ENCODE measurements around the gene PF4V1.

The PF4V1 gene

GRCh38 chr4:73864365-73864764 lies 11.3 kb downstream of the PF4V1 start:
- Histone ChIP-seq H3K4me1 (ENCODE audit: control insufficient read depth, insufficient read depth, low read length) (peaks cover 29% of the 10 kb centered on the region), H3K4me3 (ENCODE audit: low read length) (no peak overlapping the region), H3K9me3 (ENCODE audit: control insufficient read depth, low read length) (no peaks in the 10 kb centered on the region), H3K36me3 (ENCODE audit: control insufficient read depth, insufficient read depth, low read length, severe bottlenecking) (no peaks in the 10 kb centered on the region), H3K27me3 (replicated peaks; ENCODE audit: control insufficient read depth, insufficient read depth, low read length) (no peaks in the 10 kb centered on the region), H3K9ac (ENCODE audit: low read length) (no peak overlapping the region)
- DNase-seq (ENCODE audit: low read depth), result no peak

DNA sequence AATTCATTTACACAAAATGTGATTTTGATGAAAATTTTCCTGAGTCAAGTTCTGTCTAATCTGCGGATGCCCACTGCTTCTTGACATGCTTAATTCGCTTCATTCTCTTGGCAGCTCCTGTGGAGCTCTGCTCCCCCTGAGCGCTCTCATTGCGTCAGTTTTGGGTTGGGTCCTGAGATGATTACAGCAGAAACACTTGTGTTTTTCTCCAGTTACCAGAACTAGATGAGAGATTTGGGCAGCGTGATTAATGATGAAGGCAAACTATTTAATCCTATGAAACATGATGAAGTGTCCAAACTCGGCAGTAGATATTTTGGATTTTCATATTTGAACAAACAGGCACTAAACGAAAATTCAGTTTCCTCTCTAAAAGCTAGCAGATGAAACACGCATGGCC lies 11.9 kb downstream of the PF4V1 start:
- Histone ChIP-seq H3K36me3 (ENCODE audit: control insufficient read depth, insufficient read depth, low read length, severe bottlenecking) (no peaks in the 10 kb centered on the region), H3K9me3 (ENCODE audit: control insufficient read depth, low read length) (no peaks in the 10 kb centered on the region), H3K4me1 (ENCODE audit: control insufficient read depth, insufficient read depth, low read length) (peaks cover 33% of the 10 kb centered on the region), H3K27me3 (replicated peaks; ENCODE audit: control insufficient read depth, insufficient read depth, low read length) (no peaks in the 10 kb centered on the region), H3K4me3 (ENCODE audit: low read length) (no peak overlapping the region), H3K9ac (ENCODE audit: low read length) (no peak overlapping the region)
- no peak for DNase-seq (ENCODE audit: low read depth)

- H3K9ac ChIP-seq (ENCODE audit: low read length), result no peak overlapping the region
- H3K27me3 ChIP-seq (replicated peaks; ENCODE audit: control insufficient read depth, insufficient read depth, low read length), result no peaks in the 10 kb centered on the region
- DNase-seq (ENCODE audit: low read depth), result no peak
- no peaks in the 10 kb centered on the region for H3K36me3 ChIP-seq (ENCODE audit: control insufficient read depth, insufficient read depth, low read length, severe bottlenecking)
- peaks cover 38% of the 10 kb centered on the region for H3K4me1 ChIP-seq (ENCODE audit: control insufficient read depth, insufficient read depth, low read length)
- no peak overlapping the region for H3K4me3 ChIP-seq (ENCODE audit: low read length)
- H3K9me3 ChIP-seq (ENCODE audit: control insufficient read depth, low read length), result no peaks in the 10 kb centered on the region
Observed at GRCh38 chr4:73865431-73866096, 12.5 kb downstream of the PF4V1 start.

- H3K4me1 ChIP-seq (ENCODE audit: control insufficient read depth, insufficient read depth, low read length), result peaks cover 42% of the 10 kb centered on the region
- peak; percentile 18 for DNase-seq (ENCODE audit: low read depth)
- H3K4me3 ChIP-seq (ENCODE audit: low read length), result no peak overlapping the region
- no peaks in the 10 kb centered on the region for H3K27me3 ChIP-seq (replicated peaks; ENCODE audit: control insufficient read depth, insufficient read depth, low read length)
- no peak overlapping the region for H3K9ac ChIP-seq (ENCODE audit: low read length)
- H3K9me3 ChIP-seq (ENCODE audit: control insufficient read depth, low read length), result no peaks in the 10 kb centered on the region
- H3K36me3 ChIP-seq (ENCODE audit: control insufficient read depth, insufficient read depth, low read length, severe bottlenecking), result no peaks in the 10 kb centered on the region
Observed at GRCh38 chr4:73866246-73866645, 13.2 kb downstream of the PF4V1 start.

GRCh38 chr4:73867783-73868182 lies 14.7 kb downstream of the PF4V1 start:
- no peak overlapping the region for H3K9ac ChIP-seq (ENCODE audit: low read length)
- H3K27me3 ChIP-seq (replicated peaks; ENCODE audit: control insufficient read depth, insufficient read depth, low read length), result no peaks in the 10 kb centered on the region
- no peak overlapping the region for H3K4me3 ChIP-seq (ENCODE audit: low read length)
- DNase-seq (ENCODE audit: low read depth), result no peak
- peaks cover 42% of the 10 kb centered on the region for H3K4me1 ChIP-seq (ENCODE audit: control insufficient read depth, insufficient read depth, low read length)
- H3K9me3 ChIP-seq (ENCODE audit: control insufficient read depth, low read length), result no peaks in the 10 kb centered on the region
- H3K36me3 ChIP-seq (ENCODE audit: control insufficient read depth, insufficient read depth, low read length, severe bottlenecking), result no peaks in the 10 kb centered on the region

DNA sequence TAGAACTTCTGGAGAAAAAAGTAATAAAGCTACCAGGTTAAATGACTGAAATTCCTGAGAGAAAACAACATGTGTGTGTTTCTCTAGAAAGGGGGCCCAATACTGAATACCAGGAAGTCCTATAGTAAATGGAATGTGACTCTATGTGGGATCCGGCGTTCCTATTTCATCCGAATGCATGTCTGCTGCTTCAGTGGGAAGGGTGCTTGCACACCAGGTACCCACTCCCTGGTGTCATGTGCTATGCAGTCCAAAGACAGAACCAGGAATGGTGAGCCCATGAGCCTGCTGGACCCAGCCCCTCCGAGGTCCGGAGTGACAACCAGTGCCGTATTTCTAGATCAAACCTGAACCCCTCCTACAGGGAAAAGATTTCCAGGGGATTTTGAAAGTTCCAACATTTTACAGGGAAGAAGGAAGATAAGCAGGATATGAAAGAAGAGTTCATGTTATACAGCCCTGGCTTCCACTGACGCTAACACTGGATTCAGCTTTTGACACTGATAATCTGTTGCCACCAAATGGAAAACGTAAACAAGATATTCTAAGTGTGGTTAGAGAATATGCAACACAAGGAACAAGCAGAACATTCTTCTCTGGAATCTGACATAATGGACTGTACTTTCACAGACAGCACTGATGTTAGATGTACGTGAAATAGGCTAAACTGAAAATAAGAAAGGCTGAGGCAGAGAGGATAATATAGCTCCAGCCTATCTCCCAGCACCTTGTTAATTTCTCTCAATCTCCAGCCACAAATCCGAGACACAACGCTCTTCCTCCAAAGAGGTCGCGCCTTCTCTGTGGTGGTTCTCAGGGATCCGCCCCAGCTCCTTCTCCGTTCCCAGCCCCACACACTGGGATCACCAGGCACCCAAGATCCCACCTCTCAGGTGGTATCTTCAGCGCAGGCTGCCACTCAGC lies 15.4 kb downstream of the PF4V1 start:
- no peaks in the 10 kb centered on the region for H3K36me3 ChIP-seq (ENCODE audit: control insufficient read depth, insufficient read depth, low read length, severe bottlenecking)
- H3K4me3 ChIP-seq (ENCODE audit: low read length), result peak overlapping the region; percentile 83
- peak; percentile 31 for DNase-seq (ENCODE audit: low read depth)
- peak overlapping the region; percentile 80 for H3K9ac ChIP-seq (ENCODE audit: low read length)
- H3K4me1 ChIP-seq (ENCODE audit: control insufficient read depth, insufficient read depth, low read length), result peaks cover 42% of the 10 kb centered on the region
- no peaks in the 10 kb centered on the region for H3K27me3 ChIP-seq (replicated peaks; ENCODE audit: control insufficient read depth, insufficient read depth, low read length)
- no peaks in the 10 kb centered on the region for H3K9me3 ChIP-seq (ENCODE audit: control insufficient read depth, low read length)

- H3K9ac ChIP-seq (ENCODE audit: low read length), result peak within 1 kb of the TSS; percentile 80
- peak; percentile 62 for DNase-seq (ENCODE audit: low read depth)
- no peaks in the 10 kb centered on the region for H3K36me3 ChIP-seq (ENCODE audit: control insufficient read depth, insufficient read depth, low read length, severe bottlenecking)
- H3K4me3 ChIP-seq (ENCODE audit: low read length), result peak within 1 kb of the TSS; percentile 83
- peaks cover 42% of the 10 kb centered on the region for H3K4me1 ChIP-seq (ENCODE audit: control insufficient read depth, insufficient read depth, low read length)
- no peaks in the 10 kb centered on the region for H3K9me3 ChIP-seq (ENCODE audit: control insufficient read depth, low read length)
- H3K27me3 ChIP-seq (replicated peaks; ENCODE audit: control insufficient read depth, insufficient read depth, low read length), result no peaks in the 10 kb centered on the region
Observed at GRCh38 chr4:73869130-73870055, 16.3 kb downstream of the PF4V1 start, which contains the start of gene CXCL1. Gene CXCL1 (plus strand): TSS chr4:73869393. CDS start chr4:73869471, 78 bp downstream.

GRCh38 chr4:73870260-73870659 lies 17.2 kb downstream of the PF4V1 start:
- Histone ChIP-seq H3K9me3 (ENCODE audit: control insufficient read depth, low read length) (no peaks in the 10 kb centered on the region), H3K27me3 (replicated peaks; ENCODE audit: control insufficient read depth, insufficient read depth, low read length) (no peaks in the 10 kb centered on the region), H3K4me3 (ENCODE audit: low read length) (peak overlapping the region; percentile 83), H3K4me1 (ENCODE audit: control insufficient read depth, insufficient read depth, low read length) (peaks cover 50% of the 10 kb centered on the region), H3K36me3 (ENCODE audit: control insufficient read depth, insufficient read depth, low read length, severe bottlenecking) (no peaks in the 10 kb centered on the region), H3K9ac (ENCODE audit: low read length) (peak overlapping the region; percentile 80)
- DNase-seq (ENCODE audit: low read depth), result peak; percentile 28

DNA sequence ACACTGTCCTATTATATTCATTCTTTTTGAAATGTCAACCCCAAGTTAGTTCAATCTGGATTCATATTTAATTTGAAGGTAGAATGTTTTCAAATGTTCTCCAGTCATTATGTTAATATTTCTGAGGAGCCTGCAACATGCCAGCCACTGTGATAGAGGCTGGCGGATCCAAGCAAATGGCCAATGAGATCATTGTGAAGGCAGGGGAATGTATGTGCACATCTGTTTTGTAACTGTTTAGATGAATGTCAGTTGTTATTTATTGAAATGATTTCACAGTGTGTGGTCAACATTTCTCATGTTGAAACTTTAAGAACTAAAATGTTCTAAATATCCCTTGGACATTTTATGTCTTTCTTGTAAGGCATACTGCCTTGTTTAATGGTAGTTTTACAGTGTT lies 17.7 kb downstream of the PF4V1 start:
- Histone ChIP-seq H3K4me3 (ENCODE audit: low read length) (peak overlapping the region; percentile 83), H3K9me3 (ENCODE audit: control insufficient read depth, low read length) (no peaks in the 10 kb centered on the region), H3K36me3 (ENCODE audit: control insufficient read depth, insufficient read depth, low read length, severe bottlenecking) (no peaks in the 10 kb centered on the region), H3K4me1 (ENCODE audit: control insufficient read depth, insufficient read depth, low read length) (peaks cover 51% of the 10 kb centered on the region), H3K27me3 (replicated peaks; ENCODE audit: control insufficient read depth, insufficient read depth, low read length) (no peaks in the 10 kb centered on the region), H3K9ac (ENCODE audit: low read length) (no peak overlapping the region)
- DNase-seq (ENCODE audit: low read depth), result peak; percentile 70

DNA sequence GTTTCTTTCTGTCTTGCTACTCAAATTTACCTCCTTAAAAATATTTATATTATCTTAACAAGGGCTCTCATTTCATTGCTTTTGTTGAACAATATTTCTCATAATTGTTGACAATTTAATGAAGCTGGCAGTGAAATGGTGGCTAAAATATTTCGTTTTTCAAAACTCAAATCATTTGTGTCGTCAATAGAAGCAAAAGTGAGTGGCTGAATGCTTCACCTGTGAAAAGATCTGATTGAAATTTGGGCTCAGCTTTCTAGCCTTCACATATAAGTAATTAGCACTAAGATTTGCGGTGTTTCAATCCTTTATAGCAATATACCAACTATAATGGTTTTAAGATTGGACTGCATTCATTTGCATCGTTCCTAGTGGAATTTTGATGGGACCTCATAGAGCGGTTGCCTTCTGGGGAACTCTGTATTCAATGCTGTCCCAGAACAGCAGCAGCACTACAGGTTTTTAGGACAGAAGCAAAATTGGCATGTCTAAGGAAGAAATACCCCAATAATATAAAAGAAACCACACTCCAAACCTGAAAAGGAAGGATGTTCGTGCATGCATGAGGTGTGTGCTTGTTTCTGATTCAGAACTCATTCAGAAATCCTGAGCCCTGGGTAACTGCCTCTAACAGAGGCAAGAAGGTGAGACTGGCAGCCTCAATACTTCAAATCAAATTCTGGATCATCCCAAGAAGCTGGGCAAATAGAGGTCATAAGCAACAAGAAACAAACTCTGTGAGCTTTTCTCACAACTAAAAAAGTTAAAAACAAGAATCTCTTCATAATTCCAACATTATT lies 18.6 kb downstream of the PF4V1 start:
- peaks cover 45% of the 10 kb centered on the region for H3K4me1 ChIP-seq (ENCODE audit: control insufficient read depth, insufficient read depth, low read length)
- no peak overlapping the region for H3K9ac ChIP-seq (ENCODE audit: low read length)
- no peak overlapping the region for H3K4me3 ChIP-seq (ENCODE audit: low read length)
- no peaks in the 10 kb centered on the region for H3K9me3 ChIP-seq (ENCODE audit: control insufficient read depth, low read length)
- no peaks in the 10 kb centered on the region for H3K36me3 ChIP-seq (ENCODE audit: control insufficient read depth, insufficient read depth, low read length, severe bottlenecking)
- no peak for DNase-seq (ENCODE audit: low read depth)
- no peaks in the 10 kb centered on the region for H3K27me3 ChIP-seq (replicated peaks; ENCODE audit: control insufficient read depth, insufficient read depth, low read length)
